Measurements from ENCODE around the gene PRKCE. TPM values are rescaled to one million over a fixed set of nuclear protein-coding genes. Genes with fewer than 3 reads are reported as not detected.

The PRKCE gene
- total and polyA plus RNA-seq, 2 of the 8 experiments (the other 6 are each of a cell fraction or from before 2014, with no cell fraction given) = 0.54 to 2.1 TPM

DNA sequence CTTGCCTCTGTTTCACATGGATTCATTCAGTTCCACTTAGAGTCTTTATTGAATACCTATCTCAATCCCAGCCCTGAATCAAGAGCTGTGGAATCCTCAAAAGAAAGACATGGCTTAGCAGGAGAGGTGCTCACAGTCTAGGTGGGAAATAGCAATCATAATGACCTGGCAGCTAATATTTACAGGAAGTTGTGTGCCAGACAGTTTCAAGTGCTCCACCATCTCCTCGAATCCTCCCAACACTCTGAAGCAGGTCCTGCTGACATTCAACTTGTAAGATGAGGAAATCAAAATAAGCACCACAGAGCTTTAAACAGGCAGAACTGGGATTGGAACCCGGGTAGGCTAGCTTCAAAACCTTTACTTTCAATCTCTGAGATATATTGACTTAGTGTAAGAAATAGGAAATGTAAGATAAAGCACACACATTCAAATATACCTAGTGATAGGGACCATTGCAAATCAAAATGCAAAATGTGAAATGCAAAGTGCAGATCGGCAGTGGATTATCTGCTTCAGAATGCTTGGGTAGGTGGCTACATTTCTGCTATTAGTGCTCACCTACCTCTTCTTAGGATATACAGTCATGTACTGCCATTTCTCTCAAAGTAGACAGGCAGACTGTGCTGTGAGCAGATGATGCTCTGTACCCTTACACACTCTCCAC, 182.0 kb downstream of the PRKCE start (continued):
- TF ChIP-seq TAF1 (IDR thresholded peaks at IDR 0.05; ENCODE audit: low read depth, low read length) = no peak
